HUDEP-2 (cell line): Measurements from ENCODE around the gene MGA.

Experiments
- DNase-seq, 76 experiments: peaks; one replicate each; lab custom pipeline; 2025; ENCODE audit not compliant: unreplicated experiment in 76 of 76; lab: John Stamatoyannopoulos, UW

The MGA gene

GRCh38 chr15:41656188-41656587, 4.0 kb upstream of the MGA start:
- no peak for DNase-seq

- no peak for DNase-seq
Measured at GRCh38 chr15:41658689-41659088, 1.5 kb upstream of the MGA start.

- peak in 13 of 76 experiments; percentile 4 to 54 (median 19) for DNase-seq
Measured at GRCh38 chr15:41659190-41659589, 1.0 kb upstream of the MGA start.

GRCh38 chr15:41659855-41660234, 360 bp upstream of the MGA start:
- peak in 15 of 76 experiments; percentile 24 to 61 (median 39) for DNase-seq

GRCh38 chr15:41661078-41661517, 893 bp downstream of the MGA start:
- DNase-seq: no peak

- DNase-seq: peak in 70 of 76 experiments; percentile 5 to 80 (median 54)
Measured at GRCh38 chr15:41661518-41662225, 1.5 kb downstream of the MGA start.

GRCh38 chr15:41666353-41666920, 6.2 kb downstream of the MGA start:
- no peak for DNase-seq

GRCh38 chr15:41669701-41670100, 9.5 kb downstream of the MGA start:
- DNase-seq: no peak

GRCh38 chr15:41671656-41672648, 11.7 kb downstream of the MGA start:
- DNase-seq: no peak

- DNase-seq: no peak
Measured at GRCh38 chr15:41675337-41675736, 15.1 kb downstream of the MGA start.

GRCh38 chr15:41678742-41679141, 18.5 kb downstream of the MGA start:
- DNase-seq: no peak

GRCh38 chr15:41683955-41684354, 23.8 kb downstream of the MGA start:
- no peak for DNase-seq

GRCh38 chr15:41688671-41689070, 28.5 kb downstream of the MGA start:
- DNase-seq: no peak

GRCh38 chr15:41689083-41689482, 28.9 kb downstream of the MGA start:
- DNase-seq: no peak

GRCh38 chr15:41689834-41690233, 29.6 kb downstream of the MGA start:
- DNase-seq: no peak

- DNase-seq: no peak
Measured at GRCh38 chr15:41690636-41691035, 30.4 kb downstream of the MGA start.

GRCh38 chr15:41691471-41691870, 31.3 kb downstream of the MGA start:
- DNase-seq: no peak

GRCh38 chr15:41692049-41692448, 31.8 kb downstream of the MGA start:
- DNase-seq: no peak

GRCh38 chr15:41693757-41694156, 33.6 kb downstream of the MGA start:
- DNase-seq: no peak

GRCh38 chr15:41695750-41696436, 35.7 kb downstream of the MGA start:
- DNase-seq: peak in 19 of 76 experiments; percentile 1 to 44 (median 23)

- no peak for DNase-seq
Measured at GRCh38 chr15:41698779-41699178, 38.6 kb downstream of the MGA start.
